PC-3 (cell line): Measurements from ENCODE around the gene KCNK4. TPM values are rescaled to one million over a fixed set of nuclear protein-coding genes. Genes with fewer than 3 reads are reported as not detected.
A peak's percentile ranks its signal among the peaks of the same experiment; 100 is the strongest.

Source experiments
- ATAC-seq: fragments of 200-7000 bp; cut with Tn5 transposase; 2 replicates; pipeline ENCODE4 v1.9.1; 2020; ENCODE audit warnings: mild to moderate bottlenecking, moderate library complexity
- BruUV-seq: library from RNA; stranded (reverse); fragments of 400-500 nt; replicated peaks from 2 replicates; lab custom pipeline; 2021; lab: Mats Ljungman, UMichigan
- CTCF ChIA-PET: fragments of 300-600 bp; sonication (Branson Sonifier 250); formaldehyde crosslinking; loops from one replicate; lab custom pipeline; 2022; ENCODE audit warnings: antibody characterized with exemption; lab: Charles Lee
- POLR2A ChIA-PET: fragments of 300-600 bp; sonication (Branson Sonifier 250); formaldehyde crosslinking; loops from one replicate; lab custom pipeline; 2022; ENCODE audit warnings: antibody characterized with exemption; ENCODE audit not compliant: unreplicated experiment; lab: Charles Lee
- DNase-seq: peaks from one replicate; pipeline ENCODE4 v3.0.0-alpha.2; 2015
- H2AFZ ChIP-seq: fragments of 300-600 bp; sonication (generic); 2 replicates; pipeline ENCODE4 v1.6.0; 2016; ENCODE audit warnings: antibody characterized with exemption, low read length
- H3F3A ChIP-seq: fragments of 300-600 bp; sonication (generic); one replicate; pipeline ENCODE4 v1.6.0; 2017; ENCODE audit warnings: antibody characterized with exemption, low read length, control low read depth, mild to moderate bottlenecking; ENCODE audit not compliant: unreplicated experiment
- H3K27ac ChIP-seq: fragments of 300-600 bp; sonication (generic); 2 replicates; pipeline ENCODE4 v1.5.1; 2016; ENCODE audit warnings: mild to moderate bottlenecking, low read length
- H3K27me3 ChIP-seq: fragments of 300-600 bp; sonication (generic); 2 replicates; pipeline ENCODE4 v1.6.1; 2016; ENCODE audit warnings: low read length, mixed read lengths
- H3K36me3 ChIP-seq: fragments of 300-600 bp; sonication (generic); 2 replicates; pipeline ENCODE4 v1.6.1; 2016; ENCODE audit warnings: low read depth, mixed run types, low read length, mixed read lengths
- H3K4me1 ChIP-seq: fragments of 300-600 bp; sonication (generic); 2 replicates; pipeline ENCODE4 v1.5.1; 2016; ENCODE audit warnings: low read length; ENCODE audit not compliant: insufficient read depth
- H3K4me2 ChIP-seq: fragments of 300-600 bp; sonication (generic); 2 replicates; pipeline ENCODE4 v1.6.0; 2016; ENCODE audit warnings: low read length
- H3K4me3 ChIP-seq: fragments of 300-600 bp; sonication (generic); 2 replicates; pipeline ENCODE4 v1.5.1; 2016; ENCODE audit warnings: mild to moderate bottlenecking, low read length, mixed read lengths
- H3K79me2 ChIP-seq: fragments of 300-600 bp; sonication (generic); 2 replicates; pipeline ENCODE4 v1.6.1; 2017; ENCODE audit warnings: low read length, mixed read lengths
- H3K9ac ChIP-seq: fragments of 300-600 bp; sonication (generic); 2 replicates; pipeline ENCODE4 v1.6.0; 2016; ENCODE audit warnings: mild to moderate bottlenecking, low read length
- H3K9me2 ChIP-seq: fragments of 300-600 bp; sonication (generic); replicated peaks from 2 replicates; pipeline ENCODE4 v1.6.1; 2016; ENCODE audit warnings: mixed run types, low read length, mixed read lengths
- H3K9me3 ChIP-seq: fragments of 300-600 bp; sonication (generic); 2 replicates; pipeline ENCODE4 v1.6.1; 2016; ENCODE audit warnings: low read length, mixed read lengths
- H4K20me1 ChIP-seq: fragments of 300-600 bp; sonication (generic); 2 replicates; pipeline ENCODE4 v1.6.1; 2016; ENCODE audit warnings: low read length, mixed read lengths
- EZH2 ChIP-seq: fragments of 300-600 bp; sonication (generic); IDR thresholded peaks from one replicate; pipeline ENCODE4 v1.6.1; 2017; ENCODE audit warnings: antibody characterized with exemption, mild to moderate bottlenecking, low read length; ENCODE audit not compliant: unreplicated experiment
- EZH2phosphoT487 ChIP-seq: fragments of 300-600 bp; sonication (generic); IDR thresholded peaks from 2 replicates; pipeline ENCODE4 v1.6.1; 2018; ENCODE audit warnings: mild to moderate bottlenecking, antibody characterized with exemption, low read length, borderline replicate concordance
- intact Hi-C: fragments of 100-400 bp; cut with micrococcal nuclease; formaldehyde crosslinking; loops from 2 replicates; pipeline ENCODE4 v1.9.0; 2023
- total RNA-seq: library from RNA; depleted of rRNA; stranded (reverse); fragments of >200 nt; gene quantifications from 2 replicates; pipeline ENCODE4 v1.2.3, GENCODE V29; 2014
- TF ChIP-seq, protein P1 (sequence below): fragments of 300-600 bp; sonication (generic); conservative IDR thresholded peaks from 2 replicates; pipeline ENCODE4 v1.5.1; 2017; ENCODE audit warnings: antibody characterized with exemption, low read depth, mild to moderate bottlenecking, low read length

Gene KCNK4
- total RNA-seq, 1 experiment from 2014 or later = 1.2 TPM

DNA sequence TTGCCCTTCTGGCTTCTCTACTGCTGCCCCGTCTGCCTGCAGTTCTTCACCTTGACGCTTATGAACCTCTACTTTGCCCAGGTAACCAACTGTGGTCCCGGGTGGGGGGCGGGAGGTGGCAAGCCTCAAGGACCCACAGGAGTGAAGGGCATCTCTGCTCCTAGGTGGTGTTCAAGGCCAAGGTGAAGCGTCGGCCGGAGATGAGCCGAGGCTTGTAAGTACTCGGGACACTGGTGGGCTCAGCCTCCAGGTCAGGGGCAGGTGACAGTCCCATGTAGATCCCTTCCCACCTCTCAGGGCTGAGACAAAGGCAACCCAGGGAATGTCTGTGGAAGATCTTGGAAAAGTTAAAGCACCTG lies 4.3 kb upstream of the KCNK4 start:
- Histone ChIP-seq H3K4me3 (peak overlapping the region; percentile 73; the same call in 1 of the 2 replicates), H3F3A (no peaks in the 10 kb centered on the region), H3K4me2 (peak overlapping the region; percentile 90), H3K27me3 (peaks cover 10% of the 10 kb centered on the region), H3K36me3 (no peaks in the 10 kb centered on the region), H3K9me2 (no peaks in the 10 kb centered on the region), H3K27ac (no peak overlapping the region), H3K4me1 (peaks cover 18% of the 10 kb centered on the region), H2AFZ (no peak overlapping the region), H3K79me2 (peaks cover 28% of the 10 kb centered on the region), H4K20me1 (no peaks in the 10 kb centered on the region), H3K9me3 (no peaks in the 10 kb centered on the region), H3K9ac (no peak overlapping the region)
- no TSS peak for BruUV-seq
- ATAC-seq (no peak), DNase-seq (no peak)
- intact Hi-C loops = no loop called here
- TF ChIP-seq, protein P1, sequence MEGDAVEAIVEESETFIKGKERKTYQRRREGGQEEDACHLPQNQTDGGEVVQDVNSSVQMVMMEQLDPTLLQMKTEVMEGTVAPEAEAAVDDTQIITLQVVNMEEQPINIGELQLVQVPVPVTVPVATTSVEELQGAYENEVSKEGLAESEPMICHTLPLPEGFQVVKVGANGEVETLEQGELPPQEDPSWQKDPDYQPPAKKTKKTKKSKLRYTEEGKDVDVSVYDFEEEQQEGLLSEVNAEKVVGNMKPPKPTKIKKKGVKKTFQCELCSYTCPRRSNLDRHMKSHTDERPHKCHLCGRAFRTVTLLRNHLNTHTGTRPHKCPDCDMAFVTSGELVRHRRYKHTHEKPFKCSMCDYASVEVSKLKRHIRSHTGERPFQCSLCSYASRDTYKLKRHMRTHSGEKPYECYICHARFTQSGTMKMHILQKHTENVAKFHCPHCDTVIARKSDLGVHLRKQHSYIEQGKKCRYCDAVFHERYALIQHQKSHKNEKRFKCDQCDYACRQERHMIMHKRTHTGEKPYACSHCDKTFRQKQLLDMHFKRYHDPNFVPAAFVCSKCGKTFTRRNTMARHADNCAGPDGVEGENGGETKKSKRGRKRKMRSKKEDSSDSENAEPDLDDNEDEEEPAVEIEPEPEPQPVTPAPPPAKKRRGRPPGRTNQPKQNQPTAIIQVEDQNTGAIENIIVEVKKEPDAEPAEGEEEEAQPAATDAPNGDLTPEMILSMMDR = no peak
- TF ChIP-seq EZH2phosphoT487 (no peak), EZH2 (no peak)
- CTCF ChIA-PET = no interaction called here
- POLR2A ChIA-PET = interaction anchor here (0.5 kb wide), 1 partner anchor 113 kb away, joined by 4 read pairs; no protein-coding TSS in a partner anchor

DNA sequence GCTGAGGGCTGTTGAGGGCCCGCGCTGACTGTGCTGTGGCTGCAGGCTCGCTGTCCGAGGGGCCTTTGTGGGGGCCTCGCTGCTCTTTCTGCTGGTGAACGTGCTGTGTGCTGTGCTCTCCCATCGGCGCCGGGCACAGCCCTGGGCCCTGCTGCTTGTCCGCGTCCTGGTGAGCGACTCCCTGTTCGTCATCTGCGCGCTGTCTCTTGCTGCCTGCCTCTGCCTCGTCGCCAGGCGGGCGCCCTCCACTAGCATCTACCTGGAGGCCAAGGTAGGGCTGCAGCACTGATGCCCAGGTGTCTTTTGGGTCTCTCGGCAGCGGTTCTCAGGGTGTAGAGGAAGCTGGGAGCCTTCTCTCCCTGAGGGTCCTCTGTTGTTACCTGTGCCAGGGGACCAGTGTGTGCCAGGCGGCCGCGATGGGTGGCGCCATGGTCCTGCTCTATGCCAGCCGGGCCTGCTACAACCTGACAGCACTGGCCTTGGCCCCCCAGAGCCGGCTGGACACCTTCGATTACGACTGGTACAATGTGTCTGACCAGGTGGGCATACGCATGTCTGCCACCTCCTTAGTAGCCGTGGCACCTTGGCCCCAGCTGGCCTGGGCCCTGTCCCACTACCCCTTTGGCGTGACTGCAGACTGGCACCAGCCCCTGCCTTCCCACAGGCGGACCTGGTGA lies 3.3 kb upstream of the KCNK4 start:
- Histone ChIP-seq H3K79me2 (peaks cover 28% of the 10 kb centered on the region), H3K27ac (no peak overlapping the region), H3K9me2 (no peaks in the 10 kb centered on the region), H3K36me3 (no peaks in the 10 kb centered on the region), H3F3A (no peaks in the 10 kb centered on the region), H3K9me3 (no peaks in the 10 kb centered on the region), H2AFZ (no peak overlapping the region), H3K4me2 (no peak overlapping the region), H3K9ac (no peak overlapping the region), H3K4me3 (no peak overlapping the region), H4K20me1 (no peaks in the 10 kb centered on the region), H3K4me1 (peaks cover 18% of the 10 kb centered on the region), H3K27me3 (peaks cover 20% of the 10 kb centered on the region)
- DNase-seq = no peak
- ATAC-seq = no peak
- intact Hi-C loops = no loop called here
- ChIA-PET CTCF (no interaction called here), POLR2A (no interaction called here)
- TF ChIP-seq EZH2phosphoT487 (no peak), EZH2 (no peak)
- TF ChIP-seq, protein P1 = no peak
- no TSS peak for BruUV-seq

DNA sequence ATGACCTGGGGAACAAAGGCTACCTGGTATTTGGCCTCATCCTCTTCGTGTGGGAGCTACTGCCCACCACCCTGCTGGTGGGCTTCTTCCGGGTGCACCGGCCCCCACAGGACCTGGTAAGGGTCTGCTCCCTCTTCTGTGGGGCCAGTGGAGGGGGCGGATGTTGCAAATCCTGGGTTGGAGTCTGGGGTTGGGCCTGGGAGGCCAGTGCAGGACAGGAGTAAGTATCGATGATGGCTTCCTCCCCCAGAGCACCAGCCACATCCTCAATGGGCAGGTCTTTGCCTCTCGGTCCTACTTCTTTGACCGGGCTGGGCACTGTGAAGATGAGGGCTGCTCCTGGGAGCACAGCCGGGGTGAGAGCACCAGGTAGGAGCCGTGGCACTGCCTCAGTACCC lies 2.8 kb upstream of the KCNK4 start:
- Histone ChIP-seq H3K9ac (no peak overlapping the region), H3K4me3 (no peak overlapping the region), H2AFZ (no peak overlapping the region), H3K79me2 (peaks cover 23% of the 10 kb centered on the region), H3K4me2 (no peak overlapping the region), H3K27ac (no peak overlapping the region), H3K9me2 (no peaks in the 10 kb centered on the region), H3F3A (no peaks in the 10 kb centered on the region), H3K9me3 (no peaks in the 10 kb centered on the region), H3K27me3 (peaks cover 20% of the 10 kb centered on the region), H3K36me3 (no peaks in the 10 kb centered on the region), H4K20me1 (no peaks in the 10 kb centered on the region), H3K4me1 (peaks cover 14% of the 10 kb centered on the region)
- POLR2A ChIA-PET = no interaction called here
- no peak for ATAC-seq
- TF ChIP-seq EZH2 = no peak
- TF ChIP-seq, protein P1 = no peak
- no peak for TF ChIP-seq EZH2phosphoT487
- CTCF ChIA-PET = interaction anchor here (1.4 kb wide), 1 partner anchor 12 kb away, joined by 4 read pairs; the partner anchor contains the start of gene CATSPERZ
- BruUV-seq = no TSS peak
- no peak for DNase-seq
- intact Hi-C loops = no loop called here
